HG03103 (cell line): ENCODE results near the gene CLCN5.
A peak's percentile ranks its signal among the peaks of the same experiment; 100 is the strongest.

Experiments
- ATAC-seq: cut with Tn5 transposase; IDR thresholded peaks from one replicate; pipeline ENCODE4 v1.9.1; 2021; ENCODE audit warnings: low read depth; ENCODE audit not compliant: unreplicated experiment

CLCN5 gene

DNA sequence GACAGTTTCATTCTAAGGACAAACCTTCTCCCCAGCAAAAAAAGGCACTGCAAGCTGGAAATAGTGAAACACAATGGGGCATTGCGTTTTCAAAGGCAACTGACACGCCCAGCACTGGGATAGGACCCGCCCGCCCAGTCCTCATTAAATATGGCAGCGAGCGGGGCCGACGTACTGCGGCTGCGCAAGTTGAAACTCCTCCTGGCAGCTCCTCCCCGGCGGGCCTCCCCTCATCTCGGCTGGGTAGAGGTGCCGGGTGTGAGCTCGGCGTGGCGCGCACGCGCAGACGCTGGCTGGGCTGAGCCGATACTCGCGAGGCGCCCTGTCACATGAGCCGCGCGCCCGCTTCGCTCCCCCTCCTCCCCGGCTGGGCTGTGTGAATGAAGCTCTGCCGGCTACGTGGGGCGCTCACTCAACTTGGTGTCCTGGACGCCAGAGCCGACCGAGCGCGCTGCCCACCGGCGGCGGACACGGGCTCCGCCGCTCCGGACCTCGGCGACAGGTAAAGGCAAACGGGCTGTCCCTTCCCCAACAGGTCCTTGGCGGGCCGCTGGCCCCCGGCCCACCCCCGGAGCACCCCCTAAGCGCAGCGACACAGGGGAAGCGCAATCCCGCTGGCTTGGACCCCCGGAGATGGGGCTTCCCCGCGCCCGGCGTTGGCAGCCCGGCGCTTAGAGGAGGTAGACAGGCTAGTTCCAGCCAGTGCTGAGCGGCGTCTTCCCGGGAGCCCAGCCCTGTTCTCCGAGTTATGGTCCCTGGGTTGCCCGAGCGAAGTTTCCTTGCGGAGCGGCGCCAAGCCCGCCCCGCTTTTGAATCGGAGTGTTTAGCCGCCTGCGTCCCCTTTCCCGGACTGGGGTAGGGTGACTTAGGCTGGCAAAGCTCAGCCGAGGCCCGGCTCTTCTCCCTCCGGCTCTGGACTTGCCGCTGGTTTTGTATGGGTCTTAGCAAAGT lies at the start of gene CLCN5:
CLCN5 (plus strand) TSS at position 306 of the 951 bp plus-strand sequence. CDS start 2,703 bp downstream, outside the sequence.
- peak; percentile 93 for ATAC-seq

DNA sequence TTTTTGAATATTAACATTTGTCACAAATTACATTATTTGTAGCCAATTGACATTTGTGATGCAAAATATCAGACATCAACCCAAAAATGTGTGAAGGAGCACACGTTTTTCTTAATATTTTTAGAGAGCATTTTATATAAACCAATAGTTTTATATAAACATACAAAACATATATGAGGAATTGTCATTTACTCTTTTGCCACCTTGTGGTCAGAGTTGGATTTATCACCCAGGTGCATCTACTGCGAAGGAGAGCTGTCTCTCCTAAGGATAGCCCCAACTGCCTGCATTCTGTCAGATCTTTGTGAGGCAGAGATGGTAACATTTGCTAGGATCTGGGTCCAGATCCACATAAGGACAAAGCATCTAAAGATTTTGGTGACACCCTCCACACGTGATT lies 45.6 kb upstream of the CLCN5 start:
- ATAC-seq = no peak

DNA sequence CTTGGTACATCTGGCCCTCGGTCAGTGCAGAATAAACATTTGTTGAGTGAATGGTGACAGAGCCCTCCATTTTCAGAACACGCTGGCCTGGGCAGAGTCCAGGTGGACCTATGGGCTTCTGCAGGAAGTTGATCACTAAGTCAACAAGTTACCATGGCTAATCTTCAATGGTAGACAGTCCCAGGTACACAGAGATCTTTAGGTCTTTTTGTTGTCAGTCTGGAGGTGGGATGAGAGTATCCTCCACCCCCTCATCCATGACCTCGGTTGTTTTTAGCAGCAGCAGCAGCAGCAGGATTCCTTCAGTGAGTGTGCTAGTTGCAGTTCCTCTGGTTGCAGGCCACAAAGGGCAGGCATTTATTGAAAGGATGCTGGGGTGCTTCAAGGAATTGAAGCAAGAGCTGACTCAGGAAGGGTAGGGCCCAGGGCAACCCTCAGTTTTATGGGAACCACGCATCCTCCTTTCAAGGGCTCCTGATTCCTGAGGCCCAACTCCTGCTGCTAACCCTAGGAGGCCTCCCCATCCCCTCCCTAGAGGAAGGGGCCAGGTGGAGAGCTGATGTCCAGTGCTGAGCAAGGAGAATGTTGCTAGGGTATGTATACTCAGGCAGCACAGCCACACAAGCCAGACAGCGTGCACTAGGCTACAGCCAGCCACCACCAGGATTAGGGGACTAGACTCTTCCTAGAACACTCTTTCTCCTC lies 44.8 kb upstream of the CLCN5 start:
- no peak for ATAC-seq

DNA sequence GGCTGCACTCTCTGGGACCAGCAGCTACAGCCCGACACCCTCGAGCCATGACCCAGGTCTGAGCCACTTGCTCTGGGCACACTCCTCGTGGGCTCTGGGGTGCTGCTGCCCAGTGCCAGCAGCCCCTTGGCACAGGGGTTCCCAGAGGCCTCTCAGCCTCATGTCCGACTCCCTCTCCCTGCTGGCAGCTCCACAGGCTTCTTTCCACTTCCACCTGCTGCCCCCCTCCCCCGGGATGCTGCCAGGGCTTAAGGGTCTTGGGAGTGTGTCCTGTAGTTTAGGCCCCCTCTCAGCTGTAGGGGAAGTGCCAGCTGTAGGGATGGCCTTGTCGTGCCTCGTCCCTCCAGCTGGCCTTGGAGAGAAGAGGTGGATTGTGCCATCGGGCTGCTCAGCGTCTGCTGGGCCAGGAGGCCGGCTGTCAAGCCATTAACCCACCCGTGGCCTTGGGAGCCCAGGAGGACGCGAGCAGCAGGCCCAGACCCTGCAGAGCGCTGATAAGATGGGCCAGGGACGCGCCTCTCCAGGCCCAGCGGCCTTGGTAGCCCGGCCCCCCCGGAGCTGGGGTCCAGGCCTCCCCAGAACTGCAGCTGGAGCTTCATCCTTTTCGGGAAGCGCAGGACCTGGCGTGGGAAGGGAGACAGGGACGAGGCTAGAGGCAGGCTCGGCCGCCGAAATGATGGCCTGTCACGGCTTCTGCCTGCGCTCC lies 44.1 kb upstream of the CLCN5 start:
- no peak for ATAC-seq

DNA sequence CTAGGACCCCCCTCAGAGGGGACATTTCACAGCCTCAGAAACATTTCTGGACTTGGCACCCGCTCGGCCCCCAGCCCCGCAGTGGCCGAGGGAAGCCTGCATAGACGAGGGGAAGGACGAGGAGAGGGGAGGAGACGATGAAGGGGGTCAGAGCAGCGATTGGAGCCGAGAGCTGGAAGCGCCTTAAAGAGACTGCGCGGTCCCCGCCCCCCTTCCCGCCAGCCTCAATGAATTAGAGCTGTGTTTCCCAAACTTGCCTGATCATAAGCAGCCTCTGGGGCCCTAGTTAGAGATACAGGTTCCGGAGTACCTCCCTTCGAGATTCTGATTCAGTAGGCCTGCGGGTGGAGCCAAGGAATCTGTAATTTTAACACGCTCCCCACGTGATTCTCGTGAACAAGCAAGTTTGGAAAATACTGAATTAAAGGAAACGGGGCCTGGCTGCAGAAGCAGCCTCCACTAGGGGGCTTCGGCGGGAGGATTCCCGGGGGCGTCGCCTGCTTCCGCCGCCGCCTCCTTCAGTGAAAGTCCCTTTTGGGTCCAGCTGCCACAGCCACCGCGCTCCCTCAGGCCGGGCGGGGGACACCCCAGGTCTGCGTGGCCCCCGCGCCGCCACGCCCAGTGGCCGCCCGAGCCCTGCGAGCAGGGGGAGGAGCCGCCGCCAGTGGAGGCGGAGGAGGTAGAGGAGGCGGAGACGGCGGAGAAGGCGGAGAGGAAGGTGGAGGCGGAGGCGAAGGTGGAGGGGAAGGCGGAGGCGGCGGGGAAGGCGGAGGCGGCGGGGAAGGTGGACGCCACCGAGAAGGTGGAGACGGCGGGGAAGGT lies 43.4 kb upstream of the CLCN5 start, which contains the start of gene USP27X:
USP27X (plus strand) TSS at position 651 of the 822 bp plus-strand sequence. CDS start 824 bp downstream, outside the sequence.
- peak; percentile 85 for ATAC-seq

DNA sequence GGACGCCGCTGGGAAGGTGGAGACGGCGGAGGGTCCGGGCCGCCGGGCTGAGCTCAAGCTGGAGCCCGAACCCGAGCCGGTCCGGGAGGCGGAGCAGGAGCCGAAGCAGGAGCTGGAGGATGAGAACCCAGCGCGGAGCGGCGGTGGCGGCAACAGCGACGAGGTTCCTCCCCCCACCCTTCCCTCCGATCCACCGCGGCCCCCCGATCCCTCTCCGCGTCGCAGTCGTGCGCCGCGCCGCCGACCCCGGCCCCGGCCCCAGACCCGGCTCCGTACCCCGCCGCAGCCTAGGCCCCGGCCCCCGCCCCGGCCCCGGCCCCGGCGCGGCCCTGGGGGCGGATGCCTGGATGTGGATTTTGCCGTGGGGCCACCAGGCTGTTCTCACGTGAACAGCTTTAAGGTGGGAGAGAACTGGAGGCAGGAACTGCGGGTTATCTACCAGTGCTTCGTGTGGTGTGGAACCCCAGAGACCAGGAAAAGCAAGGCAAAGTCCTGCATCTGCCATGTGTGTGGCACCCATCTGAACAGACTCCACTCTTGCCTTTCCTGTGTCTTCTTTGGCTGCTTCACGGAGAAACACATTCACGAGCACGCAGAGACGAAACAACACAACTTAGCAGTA lies 42.6 kb upstream of the CLCN5 start:
- ATAC-seq = no peak

DNA sequence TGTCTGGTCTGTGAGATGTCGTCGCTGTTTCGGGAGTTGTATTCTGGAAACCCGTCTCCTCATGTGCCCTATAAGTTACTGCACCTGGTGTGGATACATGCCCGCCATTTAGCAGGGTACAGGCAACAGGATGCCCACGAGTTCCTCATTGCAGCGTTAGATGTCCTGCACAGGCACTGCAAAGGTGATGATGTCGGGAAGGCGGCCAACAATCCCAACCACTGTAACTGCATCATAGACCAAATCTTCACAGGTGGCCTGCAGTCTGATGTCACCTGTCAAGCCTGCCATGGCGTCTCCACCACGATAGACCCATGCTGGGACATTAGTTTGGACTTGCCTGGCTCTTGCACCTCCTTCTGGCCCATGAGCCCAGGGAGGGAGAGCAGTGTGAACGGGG lies 41.7 kb upstream of the CLCN5 start:
- ATAC-seq = no peak

DNA sequence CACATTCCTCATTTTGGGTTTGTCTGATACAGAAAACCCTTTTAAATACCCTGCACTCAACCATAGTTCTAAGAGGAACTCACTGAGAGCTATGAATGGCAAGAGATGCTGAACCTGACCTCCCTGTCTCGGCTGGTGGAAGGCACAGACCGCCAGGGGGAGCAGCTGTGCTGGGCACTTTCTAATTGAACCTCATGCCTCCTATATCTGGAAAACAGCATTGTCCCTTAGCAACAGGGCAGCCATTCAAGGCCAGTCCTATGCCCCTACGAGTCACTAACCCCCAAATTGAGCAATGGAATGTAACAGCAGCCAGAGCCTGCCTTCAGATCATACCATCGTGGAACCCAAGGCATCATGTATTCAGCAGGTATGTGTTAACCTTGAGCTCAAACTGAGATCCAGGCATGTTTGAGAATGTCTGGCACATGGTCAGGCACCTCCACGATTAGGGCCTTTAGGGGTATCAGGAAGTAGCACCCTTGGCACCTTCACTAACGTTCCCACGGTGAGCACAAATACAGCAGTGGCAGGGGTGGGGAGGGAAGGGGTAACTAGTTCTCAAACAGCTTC lies 38.0 kb upstream of the CLCN5 start:
- ATAC-seq = peak; percentile 57

DNA sequence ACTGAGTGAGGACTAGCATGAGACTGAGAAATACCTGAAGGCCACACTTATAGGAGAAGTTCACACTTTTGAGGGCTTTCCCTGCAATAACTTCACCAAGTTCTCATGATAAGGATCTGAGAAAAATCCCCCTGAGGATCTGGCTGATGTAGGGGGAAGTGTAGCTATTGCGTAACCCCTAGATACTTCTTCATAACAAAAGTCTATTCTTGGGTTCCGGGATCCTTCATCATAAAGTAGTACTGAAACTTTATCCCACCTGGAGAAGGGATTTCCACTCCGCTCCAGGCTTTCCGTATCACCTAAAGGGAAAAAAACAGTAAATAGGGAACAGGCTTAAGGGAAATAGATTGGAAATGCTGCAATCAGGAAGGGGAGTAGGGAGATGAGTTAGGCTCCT lies 29.9 kb upstream of the CLCN5 start:
- ATAC-seq = no peak

DNA sequence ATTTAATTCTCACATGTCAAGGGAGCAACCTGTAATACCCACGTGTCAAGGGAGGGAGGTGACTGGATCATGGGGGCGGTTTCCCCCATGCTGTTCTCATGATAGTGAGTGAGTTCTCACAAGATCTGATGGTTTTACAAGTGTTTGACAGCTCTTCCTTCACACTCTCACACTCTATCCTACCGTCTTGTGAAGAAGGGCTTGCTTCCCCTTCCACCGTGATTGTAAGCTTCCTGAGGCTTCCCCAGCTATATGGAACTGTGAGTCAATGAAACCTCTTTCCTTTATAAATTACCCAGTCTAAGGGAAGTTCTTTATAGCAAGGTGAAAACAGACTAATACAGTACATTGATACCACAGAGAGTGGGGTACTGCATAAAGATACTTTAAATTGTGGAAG lies 25.4 kb upstream of the CLCN5 start:
- ATAC-seq = no peak

DNA sequence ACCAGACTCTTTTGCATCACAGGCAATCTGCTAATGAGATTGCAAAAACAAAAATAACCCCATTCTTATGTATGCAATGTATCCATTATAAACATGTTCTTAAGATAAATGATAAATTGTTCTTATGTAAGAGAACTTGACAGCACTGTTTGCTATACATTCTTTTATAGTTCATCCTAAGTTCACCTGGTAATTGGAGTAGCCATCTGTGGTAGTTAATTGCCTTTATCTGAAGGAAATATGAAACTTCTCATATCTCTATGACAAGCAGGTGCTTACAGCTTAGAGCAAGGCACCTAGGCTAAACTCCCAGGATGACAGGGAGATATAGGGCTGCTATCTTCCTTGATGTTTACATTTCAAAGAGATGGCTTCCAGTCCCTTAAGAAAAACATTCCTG lies 21.3 kb upstream of the CLCN5 start:
- no peak for ATAC-seq

DNA sequence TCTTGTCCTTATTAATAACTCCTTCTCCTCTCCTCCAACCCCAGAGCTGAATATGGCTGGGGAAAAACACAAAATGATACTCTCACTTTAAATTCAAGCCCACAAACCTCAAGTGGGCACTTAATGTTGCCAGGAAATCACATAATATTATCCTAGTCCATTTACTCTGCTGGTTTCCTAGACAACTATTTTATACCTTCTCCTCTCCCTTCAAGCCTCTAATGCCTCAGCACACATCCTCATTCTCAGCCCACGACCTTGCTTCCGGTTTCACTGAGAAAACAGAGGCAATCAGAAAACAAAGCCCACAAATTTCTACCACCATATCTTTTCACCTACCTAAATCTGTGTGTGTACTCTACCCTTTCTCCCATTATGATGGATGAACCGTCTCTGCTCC lies 12.1 kb upstream of the CLCN5 start:
- peak; percentile 83 for ATAC-seq

DNA sequence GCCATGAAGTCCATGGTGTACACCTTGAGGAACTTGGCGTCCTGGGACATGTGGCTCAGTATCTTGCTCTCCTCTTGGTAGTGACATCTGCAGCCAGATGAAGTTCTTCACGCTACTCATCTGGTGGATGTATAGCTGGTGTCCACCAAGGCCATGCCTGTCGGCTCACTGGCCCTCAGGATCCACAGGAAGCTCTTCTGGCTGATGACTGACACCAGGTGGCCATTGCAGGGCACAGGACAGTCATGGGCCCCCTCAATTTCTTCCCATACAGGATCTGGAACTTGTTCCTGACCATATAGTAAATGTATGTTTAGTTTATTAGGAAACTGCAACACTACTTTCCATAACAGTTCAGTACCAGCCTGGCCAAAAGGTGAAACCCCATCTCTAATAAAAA lies 10.3 kb upstream of the CLCN5 start:
- no peak for ATAC-seq

DNA sequence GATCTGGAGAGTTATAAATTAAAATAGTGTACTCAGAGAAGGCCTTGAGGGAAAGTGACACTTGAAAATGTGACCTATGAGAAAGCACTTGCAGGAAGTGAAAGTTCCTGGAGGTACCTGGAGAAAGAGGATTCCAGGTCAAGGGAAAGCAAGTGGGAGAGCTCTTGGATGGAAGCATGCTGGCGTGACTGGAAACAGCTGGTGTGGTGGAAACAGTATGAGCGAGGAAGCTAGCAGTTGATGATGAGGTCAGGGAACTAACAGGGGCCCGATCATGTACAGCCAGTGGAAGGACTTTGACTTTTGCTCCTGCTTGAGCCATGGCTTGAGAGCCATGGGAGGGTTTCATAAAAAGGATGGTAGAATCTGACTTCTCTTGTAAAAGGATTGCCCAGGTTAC lies 9.5 kb upstream of the CLCN5 start:
- ATAC-seq = no peak

DNA sequence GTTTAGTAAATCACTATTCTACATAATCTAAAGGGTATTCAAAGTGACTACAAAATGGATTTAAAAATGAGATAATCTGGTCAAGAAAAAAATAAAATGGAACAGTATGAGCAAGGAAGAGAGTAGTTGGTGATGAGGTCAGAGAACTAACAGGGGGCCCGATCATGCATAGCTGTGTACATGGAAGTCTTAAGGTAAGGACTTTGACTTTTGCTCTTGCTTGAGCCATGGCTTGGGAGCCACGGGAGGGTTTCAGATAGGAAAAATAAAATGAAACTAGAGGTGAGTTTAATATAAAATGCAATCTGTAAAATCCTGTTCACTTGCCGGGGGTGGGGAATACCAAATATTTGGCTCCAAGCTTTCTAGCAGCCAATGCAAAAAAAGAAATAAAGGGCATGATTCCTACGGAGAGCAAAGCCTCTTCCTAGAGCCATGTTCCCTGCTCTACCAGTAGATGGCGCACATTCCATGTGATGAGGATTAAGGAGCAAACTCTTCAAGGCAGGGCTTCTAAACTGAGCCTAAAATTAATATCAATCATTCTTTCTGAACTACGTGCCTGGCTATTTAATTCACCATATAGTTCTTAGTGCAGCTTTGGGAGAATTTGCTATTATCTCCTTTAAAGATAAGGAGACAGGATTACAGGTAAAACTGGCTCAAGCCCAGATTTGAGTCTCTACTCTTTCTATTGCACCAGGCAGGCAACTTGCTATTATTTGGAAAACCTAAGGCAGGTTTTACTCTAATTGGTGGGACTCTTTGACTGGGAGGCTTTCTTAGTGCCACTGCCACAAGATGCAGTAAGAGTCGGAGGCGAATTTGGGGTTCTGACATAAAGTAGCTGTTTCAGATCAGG lies 6.8 kb upstream of the CLCN5 start:
- ATAC-seq = no peak

DNA sequence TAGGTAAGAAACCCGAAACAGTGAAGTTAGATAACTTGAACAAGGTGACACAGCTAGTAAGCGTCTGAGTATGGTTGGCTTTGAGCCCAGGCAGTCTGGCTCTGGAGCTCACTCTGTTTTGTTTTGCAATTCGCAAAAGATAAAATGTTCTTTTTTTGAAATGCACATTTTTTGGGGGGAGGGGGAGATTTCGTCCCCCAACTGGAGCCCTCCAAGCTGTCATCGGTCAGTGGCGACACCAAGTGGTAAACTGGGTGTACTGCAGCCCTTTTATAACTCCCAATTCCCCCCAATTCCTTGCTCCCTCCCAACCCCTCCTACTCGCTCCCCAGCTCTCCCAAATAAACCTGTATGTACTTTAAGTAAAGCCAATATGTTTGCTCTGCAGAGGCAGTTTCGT lies 2.8 kb upstream of the CLCN5 start:
- ATAC-seq = no peak

DNA sequence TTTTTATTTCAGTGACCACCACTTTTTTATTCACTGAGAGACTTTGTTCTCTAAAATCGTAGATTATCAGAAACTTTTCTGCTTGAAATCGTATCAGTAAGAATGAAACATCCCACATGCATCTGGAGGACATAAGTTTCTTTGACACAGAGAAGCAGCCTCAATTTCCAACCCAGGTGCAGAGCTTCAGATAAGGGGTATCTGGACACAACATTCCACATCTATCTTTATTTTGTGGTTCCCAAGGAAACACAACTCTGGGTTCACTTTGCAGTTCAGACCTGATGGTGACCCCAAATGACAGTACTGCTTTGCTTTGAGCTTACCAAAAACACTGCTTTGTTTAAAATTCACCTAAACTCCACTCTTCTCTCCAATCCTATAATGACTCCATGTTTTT lies 1.3 kb upstream of the CLCN5 start:
- no peak for ATAC-seq

DNA sequence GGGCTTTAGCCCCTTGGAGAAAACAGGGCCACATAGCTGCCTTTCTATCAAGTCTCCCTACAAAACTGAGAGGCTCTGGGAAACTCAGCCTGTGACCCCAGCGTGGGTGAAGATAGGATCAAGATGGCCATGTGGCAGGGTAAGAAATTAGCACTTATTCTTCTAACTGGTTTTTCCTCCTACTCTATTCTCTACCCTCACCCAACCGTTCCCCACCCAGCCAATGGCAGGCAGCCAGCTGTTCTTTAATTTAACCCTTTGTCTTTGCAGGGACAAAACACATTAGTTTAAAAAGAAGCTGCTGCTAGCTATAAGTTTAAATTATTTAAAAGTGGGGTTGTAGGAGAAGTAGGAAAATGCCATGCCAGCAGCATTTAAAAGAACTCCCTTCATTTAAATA lies 2.8 kb downstream of the CLCN5 start:
- no peak for ATAC-seq

DNA sequence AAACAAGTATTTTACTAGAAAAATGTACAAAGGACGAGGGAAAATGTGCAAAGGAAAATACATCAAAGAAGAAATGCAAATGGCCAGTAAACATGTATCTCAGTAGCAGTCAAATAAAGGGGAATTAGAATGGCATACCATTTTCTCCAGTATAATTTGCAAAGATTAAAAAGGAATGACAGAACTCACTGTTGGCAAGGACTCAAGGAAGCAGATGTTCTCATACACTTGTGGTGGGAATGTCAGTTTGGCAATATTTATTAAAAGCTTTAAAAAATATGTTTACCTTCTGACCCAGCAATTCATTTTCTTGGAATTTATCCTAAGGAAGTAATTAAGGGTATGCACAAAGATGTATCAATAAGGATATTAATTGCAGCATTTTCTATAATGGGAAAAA lies 7.6 kb downstream of the CLCN5 start:
- ATAC-seq = no peak
